IMR-90 (cell line): ENCODE data around the gene MED12L. TPM values are rescaled to one million over a fixed set of nuclear protein-coding genes. Genes with fewer than 3 reads are reported as not detected.

Experiments used
- ATAC-seq: fragments of 200-7000 bp; cut with Tn5 transposase; 2 replicates; pipeline ENCODE4 v1.9.1; 2020; ENCODE audit warnings: low read depth, mild to moderate bottlenecking, moderate library complexity
- BruUV-seq: library from RNA; stranded (reverse); fragments of 400-500 nt; replicated peaks from 2 replicates; lab custom pipeline; 2021; lab: Mats Ljungman, UMichigan
- CTCF ChIA-PET: fragments of 300-600 bp; formaldehyde crosslinking; extraction: SDS; loops from one replicate; lab custom pipeline; 2021; ENCODE audit warnings: antibody characterized with exemption; lab: Yijun Ruan, JAX
- POLR2A ChIA-PET: fragments of 300-600 bp; sonication (Branson Sonifier 250); formaldehyde crosslinking; loops from one replicate; lab custom pipeline; 2022; ENCODE audit warnings: antibody characterized with exemption; ENCODE audit not compliant: unreplicated experiment; lab: Charles Lee
- DNase-seq: peaks from one replicate; pipeline ENCODE4 v3.0.0; 2013
- H2AFZ ChIP-seq: replicated peaks from 2 replicates; pipeline ENCODE3; 2013; ENCODE audit warnings: low read length, mild to moderate bottlenecking; ENCODE audit not compliant: poor library complexity
- H2AK5ac ChIP-seq: 2 replicates; pipeline ENCODE4 v1.6.1; 2013; ENCODE audit warnings: low read depth, low read length, inconsistent platforms
- H2AK9ac ChIP-seq: replicated peaks from 2 replicates; pipeline ENCODE3; 2013; ENCODE audit warnings: mild to moderate bottlenecking, low read depth, low read length, moderate library complexity; ENCODE audit not compliant: poor library complexity
- H2BK120ac ChIP-seq: 2 replicates; pipeline ENCODE4 v1.6.1; 2013; ENCODE audit warnings: low read depth, low read length, inconsistent platforms
- H2BK15ac ChIP-seq: 3 replicates; pipeline ENCODE4 v1.6.1; 2013; ENCODE audit warnings: low read depth, low read length, inconsistent platforms
- H2BK20ac ChIP-seq: 2 replicates; pipeline ENCODE4 v1.6.1; 2013; ENCODE audit warnings: low read depth, mild to moderate bottlenecking, inconsistent platforms, low read length, moderate library complexity
- H2BK5ac ChIP-seq: 2 replicates; pipeline ENCODE4 v1.6.1; 2013; ENCODE audit warnings: mild to moderate bottlenecking, low read depth, low read length, inconsistent platforms; ENCODE audit not compliant: poor library complexity, severe bottlenecking
- H3K14ac ChIP-seq: replicated peaks from 2 replicates; pipeline ENCODE4 v1.6.1; 2013; ENCODE audit warnings: low read depth, low read length, inconsistent platforms
- H3K18ac ChIP-seq: 2 replicates; pipeline ENCODE4 v1.6.1; 2013; ENCODE audit warnings: low read depth, low read length, control low read depth
- H3K23ac ChIP-seq: 2 replicates; pipeline ENCODE4 v1.6.1; 2013; ENCODE audit warnings: low read depth, low read length, inconsistent platforms
- H3K27ac ChIP-seq: 2 replicates; pipeline ENCODE4 v1.5.1; 2013; ENCODE audit warnings: mild to moderate bottlenecking, control low read depth, low read length; ENCODE audit not compliant: insufficient read depth
- H3K27me3 ChIP-seq: 2 replicates; pipeline ENCODE4 v1.6.1; 2013; ENCODE audit warnings: low read length; ENCODE audit not compliant: control insufficient read depth, insufficient read depth
- H3K36me3 ChIP-seq: 2 replicates; pipeline ENCODE4 v1.6.1; 2013; ENCODE audit warnings: low read length, mixed read lengths; ENCODE audit not compliant: control insufficient read depth, insufficient read depth
- H3K4ac ChIP-seq: 2 replicates; pipeline ENCODE4 v1.6.1; 2013; ENCODE audit warnings: low read depth, low read length, inconsistent platforms
- H3K4me1 ChIP-seq: 2 replicates; pipeline ENCODE4 v1.6.1; 2013; ENCODE audit warnings: low read length, mixed read lengths; ENCODE audit not compliant: control insufficient read depth, insufficient read depth
- H3K4me2 ChIP-seq: 2 replicates; pipeline ENCODE4 v1.6.1; 2013; ENCODE audit warnings: low read depth, mild to moderate bottlenecking, control low read depth, low read length, moderate library complexity
- H3K4me3 ChIP-seq: 2 replicates; pipeline ENCODE4 v1.5.1; 2013; ENCODE audit warnings: low read depth, mild to moderate bottlenecking, control low read depth, low read length, moderate library complexity; ENCODE audit not compliant: insufficient read depth
- H3K56ac ChIP-seq: 2 replicates; pipeline ENCODE4 v1.6.1; 2013; ENCODE audit warnings: low read length, inconsistent platforms; ENCODE audit not compliant: insufficient read depth; ENCODE audit errors: extremely low read depth
- H3K79me1 ChIP-seq, 2 experiments: 2 replicates each; pipeline ENCODE4 v1.6.1; 2013; ENCODE audit warnings: low read length in 2 of 2, inconsistent platforms in 1 of 2, low read depth in 1 of 2
- H3K9ac ChIP-seq: 2 replicates; pipeline ENCODE4 v1.6.1; 2013; ENCODE audit warnings: low read depth, low read length, control low read depth
- H3K9me1 ChIP-seq: 2 replicates; pipeline ENCODE4 v1.6.1; 2013; ENCODE audit warnings: low read length, inconsistent platforms; ENCODE audit not compliant: insufficient read depth
- H3K9me3 ChIP-seq: 2 replicates; pipeline ENCODE4 v1.6.1; 2013; ENCODE audit warnings: low read length; ENCODE audit not compliant: control insufficient read depth, insufficient read depth
- H4K20me1 ChIP-seq: 2 replicates; pipeline ENCODE4 v1.6.1; 2013; ENCODE audit warnings: low read length, inconsistent platforms; ENCODE audit not compliant: insufficient read depth
- H4K5ac ChIP-seq: 2 replicates; pipeline ENCODE4 v1.6.1; 2013; ENCODE audit warnings: mild to moderate bottlenecking, low read depth, low read length, control low read depth
- H4K8ac ChIP-seq, 2 experiments: 2 replicates each; pipeline ENCODE4 v1.6.1; 2013; ENCODE audit warnings: low read depth in 2 of 2, low read length in 2 of 2, control low read depth in 1 of 2, inconsistent platforms in 1 of 2
- H4K91ac ChIP-seq: 2 replicates; pipeline ENCODE4 v1.6.1; 2013; ENCODE audit warnings: low read depth, low read length, inconsistent platforms; ENCODE audit not compliant: insufficient read depth
- CHD1 ChIP-seq: IDR thresholded peaks from 2 replicates; pipeline ENCODE4 v1.6.1; 2012; ENCODE audit warnings: low read depth, low read length, improper control_type of control experiment
- CTCF ChIP-seq: conservative IDR thresholded peaks from 2 replicates; pipeline ENCODE4 v1.5.1; 2012; ENCODE audit warnings: mild to moderate bottlenecking, low read depth, low read length, improper control_type of control experiment
- ELK1 ChIP-seq: fragments of 150-350 bp; IDR thresholded peaks from 2 replicates; pipeline ENCODE4 v1.6.1; 2016; ENCODE audit warnings: low read depth, mild to moderate bottlenecking, low read length, moderate library complexity, borderline replicate concordance
- FOS ChIP-seq: fragments of 150-350 bp; IDR thresholded peaks from 2 replicates; pipeline ENCODE4 v1.6.1; 2016; ENCODE audit warnings: low read depth, low read length
- MAZ ChIP-seq: IDR thresholded peaks from 2 replicates; pipeline ENCODE4 v1.6.1; 2012; ENCODE audit warnings: low read depth, mild to moderate bottlenecking, low read length, improper control_type of control experiment, moderate library complexity, borderline replicate concordance
- MXI1 ChIP-seq: IDR thresholded peaks from 2 replicates; pipeline ENCODE4 v1.6.1; 2012; ENCODE audit warnings: low read depth, mild to moderate bottlenecking, low read length, moderate library complexity, borderline replicate concordance
- NFE2L2 ChIP-seq: fragments of 150-350 bp; IDR thresholded peaks from 2 replicates; pipeline ENCODE4 v1.6.1; 2016; ENCODE audit warnings: low read depth, mild to moderate bottlenecking, low read length
- POLR2A ChIP-seq: IDR thresholded peaks from 2 replicates; pipeline ENCODE4 v1.6.1; 2012; ENCODE audit warnings: mild to moderate bottlenecking, low read depth, low read length
- RAD21 ChIP-seq: IDR thresholded peaks from 2 replicates; pipeline ENCODE4 v1.6.1; 2012; ENCODE audit warnings: low read length, improper control_type of control experiment
- RCOR1 ChIP-seq: IDR thresholded peaks from 2 replicates; pipeline ENCODE4 v1.6.1; 2012; ENCODE audit warnings: mild to moderate bottlenecking, low read length, improper control_type of control experiment; ENCODE audit not compliant: insufficient replicate concordance
- RFX5 ChIP-seq: IDR thresholded peaks from 2 replicates; pipeline ENCODE4 v1.8.0; 2012; ENCODE audit warnings: low read depth, mild to moderate bottlenecking, low read length, moderate library complexity
- SMC3 ChIP-seq: fragments of 150-350 bp; IDR thresholded peaks from 2 replicates; pipeline ENCODE4 v1.6.1; 2016; ENCODE audit warnings: low read depth, mild to moderate bottlenecking, antibody characterized with exemption, low read length, moderate library complexity
- USF2 ChIP-seq: fragments of 150-350 bp; IDR thresholded peaks from 2 replicates; pipeline ENCODE4 v1.6.1; 2017; ENCODE audit warnings: mild to moderate bottlenecking, antibody characterized with exemption, low read length, low read depth
- WGBS, 2 experiments: methylation state at CpG; one replicate each; pipeline versions ENCODE4 v1.1.5 to v1.1.7; 2013; ENCODE audit warnings: missing lambda C conversion rate in 2 of 2; ENCODE audit not compliant: insufficient read length in 1 of 2; ENCODE audit errors: extremely low coverage in 2 of 2; 5-methylcytosine and 5-hydroxymethylcytosine counted together
- dilution Hi-C: fragments of 300-500 bp; cut with HindIII; formaldehyde crosslinking; loops from one replicate; pipeline ENCODE4 v1.14.3; 2018; ENCODE audit warnings: low sequenced_read_pairs; ENCODE audit not compliant: unreplicated experiment
- in situ Hi-C: fragments of 300-500 bp; cut with MboI; formaldehyde crosslinking; loops from 3 replicates; pipeline ENCODE4 v1.14.3; 2019; ENCODE audit warnings: low sequenced_read_pairs, inconsistent platforms, mixed read lengths
- intact Hi-C: fragments of 100-400 bp; cut with micrococcal nuclease; formaldehyde crosslinking; loops from 2 replicates; pipeline ENCODE4 v1.10.0; 2022
- polyA plus RNA-seq, 3 experiments: library from polyadenylated mRNA; depleted of rRNA; stranded (reverse); fragments of >200 nt; gene quantifications; 2 replicates each; pipeline ENCODE4 v1.2.3, GENCODE V29; 2012; ENCODE audit warnings: low replicate concordance in 1 of 3
- total RNA-seq: library from RNA; depleted of rRNA; stranded (reverse); fragments of >200 nt; gene quantifications from 2 replicates; pipeline ENCODE4 v1.2.3, GENCODE V29; 2012

Gene MED12L
- total and polyA plus RNA-seq, 2 of the 4 experiments (the other 2 are of a cell fraction) = 0.05 to 0.18 TPM

- no peaks in the 10 kb centered on the region for H3K27me3 ChIP-seq
- no peaks in the 10 kb centered on the region for H3K79me1 ChIP-seq
- H3K36me3 ChIP-seq = no peaks in the 10 kb centered on the region
- no peak overlapping the region for H2BK20ac ChIP-seq
- dilution Hi-C loops = no loop called here
- no peaks in the 10 kb centered on the region for H3K9me1 ChIP-seq
- H2AFZ ChIP-seq = peak overlapping the region; percentile 14
- no peak overlapping the region for H3K14ac ChIP-seq
- no peak overlapping the region for H2BK120ac ChIP-seq
- no peak for DNase-seq
- H3K56ac ChIP-seq = no peak overlapping the region
- no peak overlapping the region for H3K9ac ChIP-seq
- intact Hi-C loops = no loop called here
- no peak overlapping the region for H3K4me3 ChIP-seq
- H4K91ac ChIP-seq = no peak overlapping the region
- CTCF ChIA-PET = interaction anchor here (0.6 to 1.1 kb wide), 2 partner anchors 18 to 52 kb away, joined by 3 read pairs; no protein-coding TSS in a partner anchor
- no peak overlapping the region for H3K4ac ChIP-seq
- no peak overlapping the region for H3K4me2 ChIP-seq
- 67% methylated on average over 1 of the region's 5 CpGs; no CpG with 5 or more reads in 1 of the 2 experiments for WGBS, 2 experiments
- no peak overlapping the region for H4K5ac ChIP-seq
- no peaks in the 10 kb centered on the region for H3K9me3 ChIP-seq
- H3K23ac ChIP-seq = no peak overlapping the region
- no peaks in the 10 kb centered on the region for H3K4me1 ChIP-seq
- no peak overlapping the region for H3K27ac ChIP-seq
- H4K8ac ChIP-seq = no peak overlapping the region
- in situ Hi-C loops = no loop called here
- no peak overlapping the region for H2BK15ac ChIP-seq
- POLR2A ChIA-PET = no interaction called here
- no peak for ATAC-seq
- H2AK5ac ChIP-seq = no peak overlapping the region
- no peak overlapping the region for H3K18ac ChIP-seq
- BruUV-seq = no TSS peak
- H4K20me1 ChIP-seq = no peaks in the 10 kb centered on the region
- no peak overlapping the region for H2AK9ac ChIP-seq
- TF ChIP-seq POLR2A (no peak), MAZ (no peak), USF2 (no peak), RCOR1 (no peak), RFX5 (no peak), MXI1 (no peak), ELK1 (no peak), NFE2L2 (no peak), RAD21 (no peak), CHD1 (no peak), SMC3 (no peak), FOS (no peak), CTCF (no peak)
- H2BK5ac ChIP-seq = no peak overlapping the region
Observed at GRCh38 chr3:151387432-151387831, 302.0 kb downstream of the MED12L start.
